Measurements from ENCODE around the gene SDK1.

The SDK1 gene

DNA sequence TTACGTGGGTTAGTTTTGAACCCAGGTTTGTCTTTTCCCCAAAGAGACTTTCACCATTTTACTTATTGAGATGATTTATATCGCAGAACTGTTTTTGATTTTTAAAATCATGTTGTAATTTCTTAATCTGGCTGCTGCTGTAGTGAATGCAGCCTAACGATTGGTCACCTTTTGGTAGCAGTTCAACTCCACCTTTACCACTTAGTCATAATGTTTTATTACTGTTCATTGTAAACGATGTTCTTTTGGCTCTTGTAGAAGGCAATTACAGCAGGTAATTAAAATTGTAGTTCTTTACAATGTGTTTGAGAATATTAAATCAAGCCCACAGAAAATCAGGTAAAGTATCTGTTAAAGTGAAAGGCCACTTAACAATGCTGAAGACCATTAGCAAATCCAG is 531.1 kb downstream of the SDK1 start:
- no peak for DNase-seq

DNA sequence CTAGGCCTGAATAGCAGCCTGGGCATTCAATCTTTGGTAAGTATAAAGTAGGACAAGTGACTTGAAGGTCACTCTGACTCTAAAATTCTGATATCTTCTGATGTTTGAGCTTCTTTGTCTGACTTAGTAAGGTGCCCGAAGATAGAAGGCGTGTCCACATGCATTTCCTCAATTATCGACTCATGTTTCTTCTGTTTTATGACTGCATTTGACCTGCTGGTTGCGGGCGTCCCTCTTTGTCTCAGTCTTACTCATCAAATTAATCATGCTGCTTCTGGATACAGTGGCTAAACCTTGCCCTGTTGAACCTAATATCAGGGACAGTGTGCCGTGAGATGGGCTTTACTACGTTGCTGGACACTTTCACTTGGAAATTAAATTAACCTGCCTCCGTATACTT is 534.1 kb downstream of the SDK1 start:
- no peak for DNase-seq

DNA sequence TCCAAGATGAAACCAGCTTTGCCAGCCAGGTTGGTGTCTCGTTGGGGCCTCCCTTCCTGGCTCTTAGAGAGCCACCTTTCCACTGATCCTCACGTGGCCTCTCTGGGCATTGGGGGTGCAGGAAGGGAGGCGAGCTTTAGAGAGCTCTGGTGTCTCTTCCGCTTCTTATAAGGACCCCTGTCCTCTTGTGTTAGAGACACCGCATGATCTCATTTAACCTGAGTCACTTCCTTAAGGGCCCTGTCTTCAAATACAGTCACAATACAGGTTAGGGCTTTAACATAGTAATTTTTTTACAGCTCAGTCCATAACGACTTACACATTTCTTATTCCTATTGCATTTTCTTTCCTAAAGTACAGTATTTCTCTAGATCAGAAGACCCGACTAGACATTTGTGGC is 535.8 kb downstream of the SDK1 start:
- DNase-seq = no peak

DNA sequence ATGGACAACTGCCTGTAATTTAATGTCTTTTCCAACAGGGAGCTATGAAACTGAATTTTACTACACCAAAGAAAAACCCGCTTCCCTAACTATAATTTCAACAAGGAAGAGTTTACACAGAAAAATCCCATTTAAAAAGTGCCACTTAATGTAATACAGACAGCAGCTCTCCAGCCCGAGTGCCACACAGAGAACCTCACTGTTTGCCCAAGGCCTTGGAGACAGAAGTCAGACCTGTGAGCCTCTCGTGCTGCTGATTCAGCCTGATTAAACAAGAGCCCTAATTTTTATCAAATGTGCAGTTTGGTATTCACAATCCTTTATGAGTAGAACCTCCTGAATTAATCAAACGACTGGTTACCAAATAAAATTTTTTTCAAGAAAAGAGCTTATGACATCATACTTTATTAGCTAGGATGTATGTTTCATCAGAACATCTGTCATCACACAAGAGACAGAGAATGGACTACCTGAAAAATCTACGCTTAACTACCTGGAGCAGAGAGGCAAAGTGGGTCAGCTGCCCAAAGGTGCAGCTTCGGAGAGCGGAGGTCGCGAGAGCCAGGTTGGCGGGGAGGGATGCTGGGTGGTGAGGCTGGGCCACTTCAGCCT is 543.6 kb downstream of the SDK1 start:
- no peak for DNase-seq

DNA sequence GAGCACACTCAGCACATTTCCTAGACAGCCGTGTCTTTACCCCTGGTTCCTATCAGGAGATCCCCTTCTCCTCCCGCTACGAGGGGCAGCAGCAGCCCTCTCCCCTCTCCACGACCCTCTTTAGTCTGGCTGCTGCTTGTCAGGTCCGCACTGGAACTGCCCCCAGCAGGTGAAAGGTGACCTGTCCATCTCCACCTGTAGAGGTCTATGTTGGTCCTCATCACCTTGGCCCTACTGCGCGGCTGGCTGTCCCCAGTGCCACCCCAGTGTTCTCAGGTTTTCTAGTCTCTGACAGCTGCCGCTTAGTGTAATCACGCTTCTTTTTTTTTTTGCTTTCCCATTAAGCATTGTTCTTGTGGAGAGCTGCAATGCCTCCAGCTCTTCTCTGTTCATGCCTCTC is 545.7 kb downstream of the SDK1 start:
- DNase-seq = no peak

DNA sequence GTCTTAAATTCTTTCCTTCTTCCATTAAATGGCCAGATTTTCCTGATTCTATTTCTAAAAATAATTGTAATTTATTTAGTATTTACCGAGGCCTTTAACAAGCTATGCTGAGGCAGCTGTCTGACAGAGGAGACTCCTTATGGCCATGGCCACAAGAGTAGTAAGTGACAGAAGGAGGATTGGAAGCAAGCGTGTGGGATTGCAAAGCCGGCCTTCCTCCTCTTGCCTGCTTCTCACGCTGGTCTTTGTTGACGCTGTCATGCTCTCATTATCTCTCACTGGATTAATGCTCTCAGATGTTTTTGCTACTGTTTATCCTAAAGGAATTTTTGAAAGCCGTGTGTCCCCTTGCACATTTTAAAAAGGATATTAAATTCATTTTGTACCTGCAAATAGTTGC is 546.3 kb downstream of the SDK1 start:
- no peak for DNase-seq

DNA sequence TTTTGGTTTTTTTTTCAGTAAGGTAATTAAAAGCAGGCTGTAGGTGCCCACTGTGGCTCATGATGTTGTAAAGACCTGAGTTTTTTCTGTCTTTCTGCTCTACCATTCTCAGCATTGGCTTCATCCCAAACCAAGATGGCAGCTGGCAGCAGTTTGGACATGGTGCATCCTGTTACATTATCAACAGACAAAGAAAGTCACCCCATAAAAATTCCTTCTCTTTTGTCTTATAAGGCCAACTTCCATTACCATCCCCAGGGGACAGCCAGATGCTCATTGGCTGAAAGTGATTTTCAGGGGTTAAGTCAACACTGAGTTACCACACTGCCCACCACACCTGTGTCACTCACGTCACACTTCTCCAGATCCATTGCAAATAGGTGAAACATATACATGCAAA is 558.4 kb downstream of the SDK1 start:
- DNase-seq = no peak

DNA sequence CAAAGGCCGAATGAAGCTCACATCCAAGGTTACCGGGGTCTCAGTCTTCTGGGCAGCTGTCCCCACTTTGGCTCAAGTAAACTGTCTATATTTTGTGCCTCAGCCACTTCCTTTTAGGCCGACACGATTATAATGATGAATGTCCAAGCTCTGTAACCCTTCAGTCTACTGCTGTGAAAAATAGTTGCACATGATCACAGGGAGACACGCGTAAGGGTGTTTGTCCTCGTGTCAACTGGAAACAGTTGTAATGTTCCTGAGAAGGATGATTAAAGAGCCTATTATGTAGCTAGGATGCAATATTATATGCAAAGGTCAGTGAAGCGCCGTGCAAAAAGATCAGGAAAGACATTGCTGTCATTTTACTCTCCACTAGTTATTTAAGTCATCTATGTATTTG is 559.9 kb downstream of the SDK1 start:
- DNase-seq = no peak

DNA sequence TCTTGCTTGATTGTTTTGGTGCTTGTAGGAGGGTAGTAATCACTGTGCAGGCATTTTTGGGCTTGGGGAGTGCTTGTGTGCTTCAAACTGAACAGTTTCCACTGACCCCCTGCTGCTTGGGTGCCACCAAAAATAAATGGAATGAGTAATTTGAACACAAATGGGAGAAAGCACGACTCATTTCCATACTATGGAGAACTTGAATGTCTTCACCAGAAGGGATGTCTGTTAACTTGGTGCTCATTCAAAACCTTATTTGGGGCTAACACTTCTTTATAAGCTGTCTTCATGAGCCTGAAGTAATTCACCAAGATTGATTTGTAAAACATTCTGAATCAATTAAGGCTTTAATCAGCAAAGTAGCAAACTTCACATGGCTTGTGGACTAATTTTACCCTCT is 560.3 kb downstream of the SDK1 start:
- no peak for DNase-seq

DNA sequence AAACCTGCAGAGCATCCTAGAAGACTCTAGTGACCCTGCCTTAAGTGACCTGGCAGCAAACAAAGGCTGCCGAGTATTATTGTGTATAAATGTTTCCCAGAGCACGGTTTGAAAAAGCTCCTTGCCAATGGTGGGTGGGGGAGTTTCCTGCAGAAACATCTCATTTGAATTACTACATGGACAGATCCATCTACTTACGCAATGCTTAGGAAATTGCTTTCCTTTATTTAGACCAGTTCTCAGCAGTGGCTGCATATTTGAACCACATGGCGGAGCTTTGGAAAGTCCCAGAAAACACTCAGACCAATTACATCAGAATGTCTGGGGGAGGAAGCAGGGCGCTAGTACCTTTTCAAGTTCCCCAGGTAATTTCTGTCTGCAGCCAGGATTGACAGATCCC is 560.9 kb downstream of the SDK1 start:
- no peak for DNase-seq

DNA sequence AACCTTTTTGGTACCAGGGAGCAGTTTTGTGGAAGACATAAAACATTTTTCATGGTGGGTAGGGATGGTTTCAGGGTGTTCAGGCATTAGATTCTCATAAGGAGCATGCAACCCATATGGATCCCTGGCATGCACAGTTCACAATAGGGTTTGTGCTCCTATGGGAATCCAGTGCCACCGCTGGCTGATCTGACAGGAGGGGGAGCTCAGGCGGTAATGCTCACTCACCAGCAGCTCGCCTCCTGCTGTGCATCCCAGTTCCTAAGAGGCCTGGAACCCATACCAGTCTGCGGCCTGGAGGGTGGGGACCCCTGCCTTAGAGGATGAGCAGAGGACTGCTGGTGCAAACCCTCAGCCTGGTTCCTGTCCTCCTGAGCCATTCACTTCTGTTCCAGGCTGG is 561.7 kb downstream of the SDK1 start:
- DNase-seq = no peak

DNA sequence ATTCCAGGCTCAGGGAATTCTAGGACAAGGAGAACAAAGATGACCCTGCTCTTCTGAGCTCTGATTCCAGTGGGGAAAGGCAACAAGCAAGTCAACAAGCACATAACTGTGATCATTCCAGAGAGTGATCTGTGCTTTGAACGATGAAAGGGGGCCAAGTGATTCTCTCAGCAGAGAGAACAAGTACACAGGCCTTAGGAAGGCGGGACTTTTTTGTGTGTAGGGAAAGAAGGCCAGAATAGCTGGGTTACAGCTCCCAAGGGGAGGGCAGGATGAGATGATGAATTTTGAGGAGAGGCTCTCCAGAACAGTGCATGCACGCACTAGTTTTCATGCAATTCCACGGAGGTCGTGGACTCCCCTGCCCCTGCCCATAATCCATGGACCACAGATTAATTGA is 565.2 kb downstream of the SDK1 start:
- DNase-seq = no peak

DNA sequence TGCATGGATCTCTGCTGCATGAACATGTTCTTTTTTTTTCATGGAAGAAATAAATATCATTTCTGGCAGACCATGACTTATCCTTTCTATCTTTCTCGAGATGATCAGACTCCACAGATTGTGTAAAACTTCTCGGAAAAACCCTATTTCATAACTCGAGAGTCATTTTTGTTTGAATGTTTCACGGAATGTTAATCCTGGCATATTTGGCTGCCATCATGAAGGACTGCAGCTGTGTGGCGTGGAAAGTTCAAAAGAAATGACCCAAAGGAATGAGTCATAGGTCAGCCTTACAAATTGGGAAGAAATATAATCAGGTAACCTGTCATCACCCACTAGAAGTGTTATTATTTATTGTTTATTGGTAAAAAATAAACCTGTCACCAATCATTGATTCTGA is 566.8 kb downstream of the SDK1 start:
- DNase-seq = no peak

DNA sequence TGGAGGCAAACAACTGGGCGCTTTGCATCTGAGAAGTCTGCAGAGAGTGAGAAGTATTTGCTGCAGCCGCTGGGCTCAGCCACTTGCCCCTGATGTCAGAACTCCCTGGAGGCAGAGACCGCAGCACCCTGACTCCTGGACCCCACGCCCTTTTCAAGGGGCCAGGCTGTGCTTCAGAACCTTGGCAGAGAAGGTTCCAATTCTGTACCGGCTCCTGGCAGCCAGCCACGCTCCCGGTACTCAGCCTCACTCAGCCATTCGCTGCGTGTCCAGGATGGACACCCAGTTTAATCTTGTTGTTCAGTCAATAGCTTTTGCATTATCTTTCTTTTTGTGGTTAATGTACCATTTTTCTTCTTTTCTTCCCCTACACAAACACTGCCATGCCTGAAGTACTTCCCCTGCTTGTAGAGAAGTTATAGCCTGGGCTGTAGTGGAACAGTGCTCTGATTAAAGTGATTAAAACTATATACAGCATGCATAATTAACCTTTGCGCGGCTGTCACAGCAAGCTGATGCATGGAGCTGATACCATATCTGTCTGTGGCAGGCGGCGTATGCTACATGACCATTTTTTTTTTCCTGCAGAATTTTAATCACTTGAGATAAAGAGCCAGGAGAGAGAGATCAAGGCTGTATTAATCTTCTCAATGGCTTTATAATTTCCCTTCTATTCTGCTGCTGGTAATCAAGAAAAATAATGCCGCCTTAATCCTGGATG is 578.5 kb downstream of the SDK1 start:
- DNase-seq = no peak

DNA sequence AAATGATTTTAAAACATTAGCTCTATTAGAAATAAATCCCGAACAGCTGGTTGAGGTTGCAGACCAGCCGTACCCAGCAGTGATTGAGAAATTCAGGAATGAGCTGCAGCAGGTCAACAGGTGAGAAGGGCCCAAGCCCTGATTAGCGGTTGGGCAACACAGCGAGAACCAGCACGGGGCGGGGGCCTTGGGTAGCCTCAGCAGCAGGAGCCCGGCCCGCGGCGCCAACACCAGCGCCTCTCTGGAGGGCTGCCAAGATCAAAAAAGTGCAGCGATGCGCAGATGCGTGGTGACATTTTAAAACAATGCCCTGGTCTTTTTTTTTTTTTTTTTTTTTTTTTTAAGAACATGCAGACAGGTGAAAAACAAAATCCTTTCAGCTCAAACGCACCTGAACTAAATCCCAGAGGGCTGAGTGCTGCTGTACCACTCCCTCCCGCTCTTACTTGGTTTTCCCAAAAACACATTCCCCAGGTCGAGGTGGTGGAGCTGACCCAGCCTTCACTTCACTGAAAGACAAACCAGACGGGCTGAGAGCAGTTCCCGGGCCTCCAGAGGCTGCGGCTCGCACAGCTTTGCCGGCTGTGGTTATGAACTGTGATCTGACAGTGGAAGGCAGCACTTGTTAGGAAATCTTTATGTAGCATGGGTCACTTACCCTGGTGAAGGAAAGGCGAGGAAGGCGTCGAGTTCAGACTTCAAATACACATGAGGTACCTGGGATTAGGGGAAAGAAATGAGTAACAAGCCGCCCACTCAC is 579.4 kb downstream of the SDK1 start:
- DNase-seq = no peak

DNA sequence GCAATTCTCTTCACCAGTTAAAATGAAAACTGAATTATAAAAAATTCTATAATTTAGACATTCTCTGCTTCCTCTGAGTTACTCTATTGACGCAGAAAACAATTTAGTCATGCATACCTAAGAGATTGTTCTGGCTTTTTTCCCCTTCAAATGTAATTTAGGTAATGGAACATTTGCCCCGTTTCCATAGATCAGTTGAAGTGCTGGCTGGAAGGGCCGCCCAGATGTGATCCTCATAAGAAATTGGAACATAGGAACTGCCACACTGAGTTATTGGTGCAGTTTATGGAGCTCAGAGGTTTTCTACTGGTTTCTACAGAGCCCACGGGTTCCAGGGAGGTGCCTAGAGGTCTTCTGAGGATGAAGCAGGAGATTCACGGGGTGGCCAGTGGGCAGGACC is 581.7 kb downstream of the SDK1 start:
- DNase-seq = no peak

DNA sequence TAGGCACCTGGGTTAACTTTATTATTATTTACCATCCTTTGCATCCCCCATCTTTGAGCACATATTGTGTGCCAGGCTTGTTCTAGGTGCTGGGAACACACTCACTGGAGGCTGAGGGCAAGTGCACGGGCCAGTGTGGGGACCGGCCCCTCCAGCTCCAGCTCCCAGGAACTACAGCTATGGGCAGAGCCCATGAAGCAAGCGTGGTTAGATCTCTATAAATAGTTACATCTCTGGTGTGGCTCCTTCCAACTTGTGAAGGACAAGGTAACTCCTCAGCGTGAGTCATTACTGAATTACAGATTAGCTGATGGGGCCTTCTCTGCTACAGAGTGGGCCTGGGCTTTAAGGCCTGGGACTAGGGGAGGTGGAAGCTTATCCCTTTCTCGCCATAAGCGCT is 583.5 kb downstream of the SDK1 start:
- DNase-seq = no peak

DNA sequence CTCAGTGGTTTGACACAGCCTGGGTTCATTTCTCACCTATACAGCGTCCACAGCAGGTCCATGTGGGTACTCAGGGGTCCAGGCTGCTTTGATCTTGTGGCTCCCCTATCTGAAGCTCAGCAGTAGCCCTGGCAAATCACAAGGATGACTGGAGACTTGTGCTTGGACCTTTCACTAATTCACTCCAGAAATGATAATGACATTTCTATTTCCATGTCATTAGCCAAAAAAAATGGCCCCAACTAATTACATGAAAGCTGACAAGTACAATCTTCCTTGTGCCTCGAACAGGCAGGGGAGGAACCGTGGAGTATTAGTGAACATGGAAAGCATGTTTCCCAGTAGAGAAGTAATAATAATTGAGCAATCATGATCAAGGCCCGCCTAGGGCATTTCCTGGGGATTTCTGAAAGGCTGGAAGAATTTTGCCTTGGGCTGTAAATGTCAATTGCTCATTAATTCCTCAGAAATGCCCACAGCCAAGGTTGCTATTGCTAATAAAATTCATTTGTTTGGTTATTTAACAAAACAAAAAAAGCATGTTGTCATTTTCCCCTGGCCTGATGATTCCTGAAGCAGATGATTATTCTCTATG is 586.1 kb downstream of the SDK1 start:
- DNase-seq = no peak

DNA sequence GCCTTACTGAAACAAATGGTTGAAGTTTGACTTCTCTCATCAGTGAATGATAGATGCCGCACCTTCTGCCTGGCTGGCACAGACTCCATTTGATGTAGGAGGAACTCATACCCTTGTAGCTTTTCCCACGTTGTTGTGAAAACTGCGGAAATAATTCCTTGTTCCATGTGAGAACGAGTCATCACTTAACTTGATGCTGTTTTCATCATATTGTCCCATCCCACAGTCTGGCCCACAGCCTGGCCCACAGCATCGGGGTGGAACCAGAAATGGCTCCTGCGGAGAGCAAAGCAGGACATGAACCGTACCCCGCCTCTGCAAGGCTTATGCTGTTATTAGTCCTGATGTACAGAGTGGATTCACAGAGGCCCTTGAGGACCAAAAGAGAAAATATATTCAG is 587.0 kb downstream of the SDK1 start:
- DNase-seq = no peak

DNA sequence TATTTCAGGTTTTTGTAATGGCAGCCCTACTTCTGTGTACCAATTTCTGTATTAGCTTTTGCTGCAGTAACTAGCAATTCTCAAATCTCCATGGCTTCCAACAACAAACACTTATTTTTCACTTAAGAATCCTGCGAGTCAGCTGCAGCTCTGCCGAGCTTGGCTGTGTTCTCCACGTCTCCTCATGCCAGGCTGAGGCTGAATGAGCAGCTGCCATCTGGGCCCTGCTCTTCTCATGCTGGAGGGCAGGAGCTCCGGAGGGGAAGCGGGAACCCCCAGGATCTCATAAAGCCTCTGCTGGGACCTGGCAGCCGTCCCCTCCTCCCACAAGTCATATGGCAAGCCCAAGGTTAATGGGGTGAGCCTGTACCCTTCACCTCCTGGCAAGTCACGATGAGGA is 591.1 kb downstream of the SDK1 start:
- DNase-seq = no peak

DNA sequence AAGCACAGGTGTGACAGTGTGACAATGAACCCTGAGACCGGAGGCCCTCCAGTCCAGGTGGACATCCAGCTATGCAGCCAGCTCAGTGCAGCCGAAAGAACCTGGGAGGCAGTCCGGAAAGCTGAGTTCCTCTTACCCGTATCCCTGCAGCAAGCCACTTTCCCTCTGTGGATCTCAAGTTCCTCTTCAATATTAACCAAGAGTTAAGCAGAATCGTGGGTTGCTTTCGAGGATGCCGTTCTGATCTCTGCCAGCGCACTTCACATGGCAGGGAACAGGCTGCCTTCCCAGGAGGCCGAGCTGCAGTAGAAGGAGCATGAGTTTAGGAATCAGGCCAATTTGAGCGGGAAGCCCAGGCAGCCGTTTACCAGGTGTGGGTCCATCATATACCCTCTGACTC is 591.6 kb downstream of the SDK1 start:
- DNase-seq = no peak

DNA sequence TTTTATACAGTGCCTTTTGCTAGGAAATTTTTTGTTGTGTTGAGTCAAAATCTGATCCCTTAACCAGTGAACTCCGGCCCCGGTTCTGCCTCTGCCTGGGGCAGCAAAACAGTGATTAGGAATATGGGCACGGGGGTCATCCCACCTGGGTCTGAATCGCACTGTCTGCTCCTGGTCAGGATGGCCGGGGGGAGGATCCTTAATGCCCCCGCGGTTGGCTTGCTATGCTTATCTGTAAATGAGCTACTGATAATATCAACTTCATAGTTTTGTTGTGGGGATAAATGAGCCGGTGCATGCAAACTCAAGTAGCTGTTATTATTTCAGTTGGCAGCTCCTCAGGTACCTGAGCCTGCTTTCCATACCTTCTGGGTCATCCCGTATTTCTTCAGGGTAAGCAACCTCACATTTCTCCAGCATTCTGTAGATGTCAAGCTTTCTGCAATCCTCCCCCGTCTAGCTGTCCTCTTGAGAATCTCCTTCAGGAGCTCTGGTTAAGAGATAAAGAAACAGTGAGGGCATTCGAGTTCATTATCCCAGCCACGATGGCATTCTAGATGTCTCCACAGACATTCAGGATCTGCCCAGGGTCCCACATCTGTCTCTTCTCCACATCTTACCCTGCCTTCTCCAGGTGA is 592.2 kb downstream of the SDK1 start:
- no peak for DNase-seq

DNA sequence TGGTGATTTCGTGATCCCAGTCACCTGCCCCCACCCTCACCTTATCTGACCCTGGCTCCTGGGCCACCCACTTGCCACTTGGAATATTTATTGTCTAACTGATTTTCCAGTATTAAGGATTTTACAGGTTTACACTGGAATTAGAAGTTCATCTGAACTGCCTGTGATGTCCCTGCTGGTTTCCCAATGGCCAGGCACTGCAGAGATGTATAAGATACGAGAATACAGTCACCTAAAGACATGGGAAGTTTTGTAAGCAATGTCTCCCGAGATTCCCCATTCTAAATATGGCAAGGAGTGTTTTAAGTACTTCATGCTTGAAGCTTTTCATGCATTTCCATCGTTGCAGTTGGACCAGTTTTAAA is 592.7 kb downstream of the SDK1 start:
- DNase-seq = no peak

All from NCI-H1436 (cell line).